Measurements from ENCODE around the gene LRRN2. TPM values are rescaled to one million over a fixed set of nuclear protein-coding genes. Genes with fewer than 3 reads are reported as not detected.

LRRN2 gene
- total RNA-seq, 1 experiment from 2014 or later = 5.8 TPM

DNA sequence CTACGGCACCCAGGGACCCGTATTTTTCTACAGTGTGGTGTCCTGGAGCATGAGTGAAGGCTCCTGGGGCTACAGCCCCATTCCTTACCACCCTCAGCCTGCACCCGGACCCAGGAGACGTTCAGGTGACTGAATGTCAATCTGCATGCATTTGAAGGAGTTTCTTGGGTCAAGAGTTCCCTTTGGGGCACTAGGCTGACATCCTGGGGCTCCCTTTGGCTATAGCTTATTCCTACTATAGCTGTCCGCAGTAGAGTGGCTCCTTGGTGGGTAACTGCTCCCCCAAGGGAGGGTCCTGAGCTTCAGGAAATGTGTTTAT is 19.9 kb upstream of the LRRN2 start:
- Histone ChIP-seq H2BK15ac (ENCODE audit: low read depth, low read length) (no peak overlapping the region), H3K9ac (ENCODE audit: extremely low read depth, insufficient read length, low read length) (no peak overlapping the region), H3K27ac (ENCODE audit: insufficient read length, low read depth, low read length) (no peak overlapping the region), H3K79me1 (ENCODE audit: insufficient read depth, low read depth, low read length, poor library complexity, severe bottlenecking) (no peaks in the 10 kb centered on the region), H3K56ac (ENCODE audit: insufficient read length, low read depth, low read length) (no peak overlapping the region), H3K23ac (ENCODE audit: insufficient read length, low read depth, low read length) (no peak overlapping the region), H3T11ph (ENCODE audit: low read length) (no peak overlapping the region), H3K9me3 (ENCODE audit: control insufficient read depth, low read depth, low read length) (no peaks in the 10 kb centered on the region), H4K5ac (ENCODE audit: insufficient read length, low read depth, low read length) (no peak overlapping the region), H4K20me1 (ENCODE audit: control insufficient read depth, insufficient read depth, insufficient read length) (no peaks in the 10 kb centered on the region), H3K14ac (ENCODE audit: insufficient read depth, low read length) (no peak overlapping the region; the same call in 1 of the 2 replicates), H4K8ac (replicated peaks; ENCODE audit: insufficient read length, low read depth, low read length) (no peak overlapping the region), H2AFZ (ENCODE audit: low read length) (no peak overlapping the region), H2BK120ac (ENCODE audit: low read depth, low read length, poor library complexity, severe bottlenecking) (no peak overlapping the region), H3K79me2 (ENCODE audit: insufficient read depth, low read length) (no peaks in the 10 kb centered on the region), H2AK5ac (ENCODE audit: insufficient read length, low read length) (no peak overlapping the region), H3K27me3 (ENCODE audit: insufficient read depth, low read length) (peaks cover 14% of the 10 kb centered on the region; the same call in 1 of the 2 replicates), H3K18ac (ENCODE audit: insufficient read length, low read depth, low read length) (no peak overlapping the region), H4K91ac (ENCODE audit: insufficient read length, low read depth, low read length) (no peak overlapping the region), H2BK5ac (ENCODE audit: insufficient read length, low read length) (no peak overlapping the region), H3K4me1 (ENCODE audit: insufficient read depth, low read length) (peaks cover 28% of the 10 kb centered on the region), H3K23me2 (ENCODE audit: insufficient read length, low read depth, low read length, poor library complexity, severe bottlenecking) (no peaks in the 10 kb centered on the region), H3K4me2 (ENCODE audit: insufficient read depth, insufficient read length, low read length) (no peak overlapping the region), H2BK12ac (ENCODE audit: insufficient read length, low read depth, low read length) (no peak overlapping the region), H2BK20ac (ENCODE audit: low read depth, low read length, poor library complexity, severe bottlenecking) (no peak overlapping the region), H3K4ac (ENCODE audit: low read depth, low read length) (no peak overlapping the region)
- H3K4me1 Mint-ChIP-seq = peaks cover 45 to 47% of the 10 kb centered on the region in 2 experiments
- no peak overlapping the region for H3K4me3 Mint-ChIP-seq
- H3K36me3 Mint-ChIP-seq (ENCODE audit: insufficient read depth in 1 of 3, low read depth in 3 of 3) = peaks cover 0 to 2% (median 0%) of the 10 kb centered on the region in 3 experiments; a peak in 1 of 7 replicates
- H3K9me3 Mint-ChIP-seq = peaks cover 2 to 11% of the 10 kb centered on the region in 2 experiments; a peak in 2 of 5 replicates
- DNase-seq = no peak
- H3K27me3 Mint-ChIP-seq (ENCODE audit: low read depth) = peaks cover 92% of the 10 kb centered on the region
- no peak overlapping the region for H3K27ac Mint-ChIP-seq
- WGBS (ENCODE audit: extremely low coverage, insufficient read length, low lambda C conversion rate) = no CpG with 5 or more reads among the region's 5 CpGs
- TF ChIP-seq, protein P1, sequence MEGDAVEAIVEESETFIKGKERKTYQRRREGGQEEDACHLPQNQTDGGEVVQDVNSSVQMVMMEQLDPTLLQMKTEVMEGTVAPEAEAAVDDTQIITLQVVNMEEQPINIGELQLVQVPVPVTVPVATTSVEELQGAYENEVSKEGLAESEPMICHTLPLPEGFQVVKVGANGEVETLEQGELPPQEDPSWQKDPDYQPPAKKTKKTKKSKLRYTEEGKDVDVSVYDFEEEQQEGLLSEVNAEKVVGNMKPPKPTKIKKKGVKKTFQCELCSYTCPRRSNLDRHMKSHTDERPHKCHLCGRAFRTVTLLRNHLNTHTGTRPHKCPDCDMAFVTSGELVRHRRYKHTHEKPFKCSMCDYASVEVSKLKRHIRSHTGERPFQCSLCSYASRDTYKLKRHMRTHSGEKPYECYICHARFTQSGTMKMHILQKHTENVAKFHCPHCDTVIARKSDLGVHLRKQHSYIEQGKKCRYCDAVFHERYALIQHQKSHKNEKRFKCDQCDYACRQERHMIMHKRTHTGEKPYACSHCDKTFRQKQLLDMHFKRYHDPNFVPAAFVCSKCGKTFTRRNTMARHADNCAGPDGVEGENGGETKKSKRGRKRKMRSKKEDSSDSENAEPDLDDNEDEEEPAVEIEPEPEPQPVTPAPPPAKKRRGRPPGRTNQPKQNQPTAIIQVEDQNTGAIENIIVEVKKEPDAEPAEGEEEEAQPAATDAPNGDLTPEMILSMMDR (conservative IDR thresholded peaks at IDR 0.05) = no peak
